Urothelium cell line (cell line): ENCODE data around the gene FCGR1A.
"Not testable (repeated sequence)": the region's sequence is repeated elsewhere in the genome, so short reads cannot be mapped to it uniquely, and the experiment has no call there.

ENCODE experiments used
- DNase-seq: peaks from one replicate; pipeline ENCODE4 v3.0.0; 2011; ENCODE audit warnings: low spot score, mixed read lengths
- FAIRE-seq: peaks from 2 replicates; lab custom pipeline; 2011; peaks lifted over from hg19 to GRCh38; lab: Jason Lieb, UNC

Gene FCGR1A

GRCh38 chr1:149831764-149832315 is 49.3 kb downstream of the FCGR1A start:
- not testable (repeated sequence) for FAIRE-seq, DNase-seq

DNA sequence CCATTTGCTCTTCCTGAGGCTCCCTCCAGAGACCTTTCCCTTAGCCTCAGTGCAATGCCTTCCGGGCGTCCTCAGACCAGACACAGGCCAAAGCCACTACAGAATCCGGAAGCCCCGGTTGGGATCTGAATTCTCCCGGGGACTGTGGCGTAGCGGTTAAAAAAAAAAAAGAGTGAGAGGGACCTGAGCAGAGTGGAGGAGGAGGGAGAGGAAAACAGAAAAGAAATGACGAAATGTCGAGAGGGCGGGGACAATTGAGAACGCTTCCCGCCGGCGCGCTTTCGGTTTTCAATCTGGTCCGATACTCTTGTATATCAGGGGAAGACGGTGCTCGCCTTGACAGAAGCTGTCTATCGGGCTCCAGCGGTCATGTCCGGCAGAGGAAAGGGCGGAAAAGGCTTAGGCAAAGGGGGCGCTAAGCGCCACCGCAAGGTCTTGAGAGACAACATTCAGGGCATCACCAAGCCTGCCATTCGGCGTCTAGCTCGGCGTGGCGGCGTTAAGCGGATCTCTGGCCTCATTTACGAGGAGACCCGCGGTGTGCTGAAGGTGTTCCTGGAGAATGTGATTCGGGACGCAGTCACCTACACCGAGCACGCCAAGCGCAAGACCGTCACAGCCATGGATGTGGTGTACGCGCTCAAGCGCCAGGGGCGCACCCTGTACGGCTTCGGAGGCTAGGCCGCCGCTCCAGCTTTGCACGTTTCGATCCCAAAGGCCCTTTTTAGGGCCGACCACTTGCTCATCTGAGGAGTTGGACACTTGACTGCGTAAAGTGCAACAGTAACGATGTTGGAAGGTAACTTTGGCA is 50.0 kb downstream of the FCGR1A start:
- not testable (repeated sequence) for FAIRE-seq, DNase-seq

DNA sequence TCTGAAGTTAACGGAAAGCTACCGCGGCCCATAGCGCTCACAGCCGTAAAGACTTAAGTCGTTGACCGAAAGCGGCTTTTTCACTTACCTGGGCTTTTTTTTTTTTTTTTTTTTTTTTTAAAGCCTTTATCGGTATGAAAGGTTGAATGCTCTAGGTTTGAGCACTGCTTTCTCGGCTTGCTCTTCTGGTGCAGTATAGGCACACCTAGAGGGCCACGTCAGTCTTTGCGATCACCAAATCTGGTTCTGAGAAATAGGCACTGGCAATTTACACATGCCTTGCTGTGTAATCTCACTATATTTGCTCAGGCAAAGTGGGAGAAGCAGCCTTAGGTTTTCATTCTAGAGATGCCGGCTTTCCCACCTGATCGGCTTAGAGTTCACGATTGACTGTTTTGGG is 50.6 kb downstream of the FCGR1A start:
- not testable (repeated sequence) for DNase-seq, FAIRE-seq

DNA sequence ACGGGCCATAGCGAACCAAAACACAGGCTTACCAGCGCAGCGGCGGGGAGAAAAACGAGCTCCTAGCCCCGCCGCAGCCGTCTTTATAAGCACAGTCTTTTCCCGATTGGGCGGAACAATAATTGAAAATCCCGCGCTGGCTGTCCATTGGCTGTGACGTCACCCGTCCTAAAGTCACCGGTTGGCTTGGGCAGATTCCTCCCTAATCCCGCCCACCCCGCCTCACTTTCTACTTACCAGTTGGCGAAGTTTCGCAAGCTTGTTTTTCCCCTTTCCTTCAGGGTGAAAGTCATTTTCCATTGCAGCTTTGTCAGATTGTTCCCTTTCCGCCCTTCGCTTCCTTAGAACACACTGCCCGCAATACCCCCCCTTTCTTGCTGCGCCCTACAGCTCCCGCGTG is 58.7 kb downstream of the FCGR1A start:
- DNase-seq, FAIRE-seq: not testable (repeated sequence)
